Stimulated activated CD4-positive, alpha-beta T cell treated with anti-CD3 and anti-CD28 coated beads, Interleukin-12 subunit alpha, Interleukin-12 subunit beta, amount 100 ng/mL, for 48 hours (primary cell): Measurements from ENCODE around the gene SHPK.
"Not testable (repeated sequence)": the region's sequence is repeated elsewhere in the genome, so short reads cannot be mapped to it uniquely, and the experiment has no call there.

Experiments
- DNase-seq, 3 donors: peaks; one replicate each; pipeline ENCODE4 v3.0.0-alpha.2; 2020; ENCODE audit warnings: low read depth in 2 of 3, low spot score in 1 of 3

The SHPK gene

DNA sequence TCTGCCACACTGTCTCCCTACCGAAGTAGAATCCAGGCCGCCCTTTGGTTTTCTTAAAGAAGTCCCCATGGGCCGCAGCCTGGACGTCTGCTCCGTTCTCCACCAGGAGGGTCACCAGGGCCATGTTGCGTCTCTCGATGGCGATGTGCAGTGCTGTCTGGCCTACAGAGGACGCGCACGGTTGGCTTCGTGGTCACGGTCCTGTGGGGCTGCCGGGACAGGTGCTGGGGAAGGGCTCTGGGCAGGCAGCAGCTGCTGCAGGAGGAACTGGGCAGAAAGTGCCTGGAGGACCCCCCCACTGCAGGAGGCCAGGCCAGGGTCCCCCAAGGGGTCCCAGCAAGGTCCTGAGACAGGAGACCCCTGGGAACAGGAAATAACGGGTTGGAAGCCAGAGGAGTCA, 45.8 kb downstream of the SHPK start:
- no peak for DNase-seq

DNA sequence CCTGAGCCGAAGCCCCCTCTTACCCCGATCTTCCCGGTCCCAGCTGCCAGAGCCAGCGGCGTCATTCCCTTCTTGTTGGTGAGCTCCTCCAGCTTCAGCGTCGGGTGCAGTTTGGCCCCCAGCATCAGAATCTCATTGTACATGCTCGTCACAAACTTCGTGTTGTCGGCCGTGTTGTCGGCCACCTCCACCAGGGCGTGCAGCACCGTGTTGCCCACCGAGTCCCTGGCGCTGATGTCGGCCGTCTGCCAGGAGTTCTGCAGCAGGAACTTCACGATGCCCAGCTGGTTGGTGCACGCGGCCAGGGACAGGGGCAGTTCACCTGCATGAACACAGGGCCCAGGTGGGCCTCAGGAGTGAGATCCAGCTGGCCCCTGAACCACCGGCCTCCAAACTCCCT, 46.3 kb downstream of the SHPK start:
- no peak for DNase-seq

DNA sequence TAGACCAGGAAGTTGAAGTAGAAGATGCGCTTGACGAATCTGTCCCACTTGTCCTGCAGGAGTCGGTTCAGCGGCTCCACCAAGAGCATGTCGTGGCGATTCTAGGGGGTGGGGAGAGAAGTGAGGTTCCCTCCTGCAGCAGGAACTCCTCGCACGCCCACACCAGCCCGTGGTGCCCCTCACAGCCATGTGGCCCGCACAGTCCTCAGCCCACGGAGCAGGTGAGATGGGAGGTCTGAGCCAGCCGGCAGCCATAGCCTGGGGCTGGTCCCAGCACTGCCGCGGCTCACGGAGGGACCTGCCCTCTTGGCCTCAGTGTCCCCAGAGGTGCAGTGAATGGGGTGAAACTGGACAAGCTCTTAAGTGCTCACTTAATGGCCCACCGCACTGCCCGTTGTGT, 50.2 kb downstream of the SHPK start:
- no peak for DNase-seq

- no peak for DNase-seq
Observed at GRCh38 chr17:3583456-3583855, 52.6 kb downstream of the SHPK start.

DNA sequence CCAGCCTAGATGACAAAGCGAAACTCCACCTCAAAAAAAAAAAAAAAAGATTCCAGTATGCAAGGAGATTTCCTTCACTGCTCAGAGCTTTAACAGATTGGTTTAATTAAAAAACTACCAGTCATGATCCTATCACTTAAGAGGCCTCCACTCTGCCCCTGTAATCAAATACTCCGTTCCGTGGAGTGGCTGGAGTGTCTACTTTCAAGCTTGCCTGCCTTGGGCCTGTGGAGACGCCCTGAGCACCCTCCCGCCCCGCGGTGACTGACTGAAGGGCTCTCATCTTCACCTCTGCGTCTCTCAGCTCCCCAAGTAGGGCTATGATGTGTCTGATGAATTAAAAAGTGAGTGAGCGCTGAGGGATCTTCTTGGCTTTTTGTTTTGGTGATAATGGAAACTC, 53.1 kb downstream of the SHPK start:
- DNase-seq, result no peak

GRCh38 chr17:3578667-3579066, 57.4 kb downstream of the SHPK start:
- DNase-seq, result not testable (repeated sequence)

GRCh38 chr17:3576970-3577369, 59.1 kb downstream of the SHPK start:
- DNase-seq, result no peak

DNA sequence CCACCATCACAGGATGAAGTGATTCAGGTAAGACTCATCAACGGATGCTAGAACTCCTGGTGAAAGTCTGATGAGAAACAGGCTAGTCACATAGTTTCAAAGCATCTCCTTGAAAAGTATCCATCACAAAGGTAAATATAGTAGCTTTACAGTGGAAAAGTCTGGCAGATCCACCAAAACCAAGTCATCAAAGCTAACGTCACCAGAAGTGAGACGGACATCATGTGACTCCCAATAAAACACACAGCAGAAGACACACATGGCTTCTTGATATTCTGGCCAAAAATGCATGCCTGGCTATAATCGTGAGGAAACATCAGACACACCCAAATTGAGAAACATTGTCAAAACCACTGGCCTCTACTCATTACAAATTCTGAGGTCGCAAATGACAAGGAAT, 60.5 kb downstream of the SHPK start:
- DNase-seq, result no peak

DNA sequence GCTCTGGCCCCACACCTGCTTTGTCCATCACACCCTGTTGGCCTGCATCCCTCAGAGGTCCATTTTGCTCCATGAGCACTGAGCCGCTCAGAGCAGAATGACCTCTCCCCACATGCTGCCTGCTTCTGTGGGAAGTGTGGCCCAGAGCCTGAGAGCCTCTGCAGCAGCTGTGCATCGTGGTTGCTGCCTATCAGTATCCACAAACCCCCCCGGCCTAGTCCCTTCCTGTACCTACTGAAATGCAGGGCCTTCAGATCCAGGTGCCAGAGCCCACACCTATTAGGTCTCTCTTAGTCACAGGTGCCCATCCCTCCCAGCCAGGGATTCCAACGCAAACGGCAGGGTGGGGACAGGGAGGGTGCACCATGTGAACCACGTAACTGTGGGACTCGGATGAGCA, 61.8 kb downstream of the SHPK start:
- no peak for DNase-seq

DNA sequence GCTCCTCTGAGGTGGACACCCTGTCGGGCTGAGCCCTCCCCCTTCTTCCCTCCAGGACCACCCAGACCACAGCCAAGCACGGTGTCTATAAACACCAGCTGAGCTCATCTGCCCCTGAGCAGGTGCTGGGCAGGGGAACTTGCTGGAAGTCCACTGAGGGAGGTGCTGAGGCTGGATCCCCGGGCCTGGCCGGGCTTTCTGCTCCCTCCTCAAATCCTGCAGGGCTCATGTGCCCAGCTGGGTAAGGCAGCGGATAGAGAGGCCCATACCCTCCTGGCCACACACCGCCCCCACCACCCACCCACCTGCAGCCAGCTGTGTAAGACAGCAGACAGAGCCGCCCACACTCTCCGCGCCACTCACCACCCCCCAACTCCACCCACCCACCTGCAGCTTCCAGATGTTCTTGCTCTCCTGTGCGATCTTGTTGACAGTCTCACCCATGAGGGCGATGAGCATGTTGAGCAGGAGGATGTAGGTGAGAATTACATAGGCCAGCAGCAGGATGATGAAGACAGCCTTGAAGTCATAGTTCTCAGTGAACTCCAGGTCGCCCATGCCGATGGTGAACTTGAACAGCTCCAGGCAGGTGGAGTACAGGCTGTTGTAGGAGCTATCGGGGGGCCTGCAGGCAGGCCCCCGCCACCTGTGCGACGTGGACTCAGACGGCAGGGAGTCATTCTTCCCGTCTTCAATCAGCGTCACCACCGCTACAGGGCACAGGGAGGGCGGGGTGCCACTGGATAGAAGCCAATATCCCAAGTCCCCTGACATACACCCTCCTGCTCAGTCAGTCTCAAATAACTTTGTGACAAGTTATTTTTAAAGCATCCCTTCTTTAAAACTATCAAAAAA, 62.6 kb downstream of the SHPK start:
- DNase-seq, result no peak

DNA sequence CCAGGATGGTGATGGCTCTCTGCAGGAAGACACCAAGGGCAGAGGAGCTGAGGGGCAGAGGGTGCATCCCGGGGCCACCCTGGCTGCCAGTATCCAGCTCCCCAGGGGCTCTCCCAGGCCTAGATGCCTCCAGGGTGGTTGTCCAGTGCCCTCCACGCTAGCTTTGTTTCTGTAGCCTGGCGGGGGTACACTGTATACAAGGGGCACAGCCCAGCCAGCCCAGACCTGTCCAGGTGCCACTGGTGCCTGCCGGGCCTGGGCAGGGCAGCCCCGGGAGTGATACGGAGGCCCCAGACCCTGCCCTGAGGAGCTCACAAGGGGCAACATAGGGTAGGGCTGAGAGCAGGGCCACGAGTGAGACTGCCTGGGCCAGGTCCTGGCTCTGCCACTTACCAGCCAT, 63.8 kb downstream of the SHPK start:
- no peak for DNase-seq

DNA sequence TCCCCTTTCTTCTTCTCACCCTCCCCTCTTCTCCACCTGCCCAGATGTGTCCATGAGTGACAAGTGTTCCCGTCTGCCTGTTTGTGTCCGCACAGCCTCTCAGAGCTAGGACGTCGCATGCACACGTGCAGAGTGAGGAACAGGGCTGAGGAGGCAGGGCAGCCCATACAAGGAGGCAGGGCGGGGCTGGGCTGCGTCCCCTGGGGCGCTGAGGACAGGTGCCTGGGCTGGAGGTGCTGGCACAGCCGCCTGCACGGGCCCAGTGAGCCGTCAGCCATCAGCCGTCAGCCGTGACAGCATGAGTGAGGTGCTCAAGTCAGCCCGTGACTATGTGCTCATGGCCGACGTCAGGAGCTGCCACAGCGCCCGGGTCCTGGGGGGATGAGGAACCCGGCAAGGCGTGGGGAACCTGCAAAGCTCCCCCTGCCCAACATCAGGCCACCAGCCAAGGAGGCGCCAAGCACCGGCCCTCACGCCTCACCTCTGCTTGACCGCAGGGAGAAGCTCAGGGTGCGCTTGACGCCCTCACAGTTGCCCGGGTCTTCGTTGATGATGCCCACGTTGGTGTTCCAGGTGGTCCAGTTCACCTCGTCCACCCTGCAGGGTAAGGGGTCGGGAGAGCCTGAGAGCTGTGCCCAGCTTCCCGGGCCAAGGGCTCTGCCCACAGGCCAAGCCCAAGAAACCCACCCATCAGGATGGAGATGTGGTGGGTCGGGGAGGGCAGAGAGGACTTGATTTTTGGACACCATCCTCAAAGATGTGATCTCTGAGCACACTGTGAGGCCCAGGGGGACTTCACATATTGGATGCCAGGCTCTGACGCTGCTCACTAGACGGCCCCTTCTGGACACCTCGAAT, 64.8 kb downstream of the SHPK start:
- DNase-seq, result no peak

DNA sequence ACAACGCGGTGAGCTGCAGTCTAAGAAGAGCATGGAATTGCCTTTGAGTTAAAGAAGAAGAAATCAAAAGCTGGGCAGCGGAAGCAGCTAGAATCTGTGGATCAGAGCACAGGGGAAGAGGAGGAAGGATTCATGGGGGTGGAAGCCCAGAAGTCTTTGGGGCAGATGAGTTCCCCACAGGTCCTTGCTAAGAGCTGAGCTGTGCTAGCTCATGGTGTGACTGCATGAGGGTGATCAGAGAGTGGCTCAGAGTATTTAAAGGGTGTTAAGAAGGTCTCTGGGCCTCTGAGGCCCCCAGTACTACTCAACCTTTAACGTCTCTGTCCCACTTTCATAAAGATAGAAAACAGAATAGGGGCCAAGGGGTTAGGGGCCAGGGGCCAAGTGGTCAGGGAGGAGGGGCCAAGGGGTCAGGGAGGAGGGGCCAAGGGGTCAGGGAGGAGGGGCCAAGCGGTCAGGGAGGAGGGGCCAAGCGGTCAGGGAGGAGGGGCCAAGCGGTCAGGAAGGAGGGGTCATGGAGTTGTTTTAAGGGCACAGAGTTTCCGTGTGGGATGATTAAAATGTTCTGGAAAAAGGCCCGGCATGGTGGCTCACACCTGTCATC, 66.4 kb downstream of the SHPK start:
- DNase-seq, result no peak

- DNase-seq, result no peak
Observed at GRCh38 chr17:3566551-3566950, 69.5 kb downstream of the SHPK start.

- DNase-seq, result no peak
Observed at GRCh38 chr17:3565143-3565542, 70.9 kb downstream of the SHPK start.

DNA sequence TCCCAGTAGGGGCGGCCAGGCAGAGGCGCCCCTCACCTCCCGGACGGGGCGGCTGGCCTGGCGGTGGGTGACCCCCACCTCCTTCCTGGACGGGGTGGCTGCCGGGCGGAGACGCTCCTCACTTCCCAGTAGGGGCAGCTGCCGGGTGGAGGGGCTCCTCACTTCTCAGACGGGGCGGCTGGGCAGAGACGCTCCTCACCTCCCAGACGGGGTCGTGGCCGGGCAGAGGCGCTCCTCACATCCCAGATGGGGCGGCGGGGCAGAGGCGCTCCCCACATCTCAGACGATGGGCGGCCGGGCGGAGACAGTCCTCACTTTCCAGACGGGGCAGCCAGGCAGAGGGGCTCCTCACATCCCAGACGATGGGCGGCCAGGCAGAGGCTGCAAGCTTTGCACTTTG, 71.8 kb downstream of the SHPK start:
- DNase-seq, result not testable (repeated sequence)

GRCh38 chr17:3559270-3559645, 76.8 kb downstream of the SHPK start:
- DNase-seq, result no peak

DNA sequence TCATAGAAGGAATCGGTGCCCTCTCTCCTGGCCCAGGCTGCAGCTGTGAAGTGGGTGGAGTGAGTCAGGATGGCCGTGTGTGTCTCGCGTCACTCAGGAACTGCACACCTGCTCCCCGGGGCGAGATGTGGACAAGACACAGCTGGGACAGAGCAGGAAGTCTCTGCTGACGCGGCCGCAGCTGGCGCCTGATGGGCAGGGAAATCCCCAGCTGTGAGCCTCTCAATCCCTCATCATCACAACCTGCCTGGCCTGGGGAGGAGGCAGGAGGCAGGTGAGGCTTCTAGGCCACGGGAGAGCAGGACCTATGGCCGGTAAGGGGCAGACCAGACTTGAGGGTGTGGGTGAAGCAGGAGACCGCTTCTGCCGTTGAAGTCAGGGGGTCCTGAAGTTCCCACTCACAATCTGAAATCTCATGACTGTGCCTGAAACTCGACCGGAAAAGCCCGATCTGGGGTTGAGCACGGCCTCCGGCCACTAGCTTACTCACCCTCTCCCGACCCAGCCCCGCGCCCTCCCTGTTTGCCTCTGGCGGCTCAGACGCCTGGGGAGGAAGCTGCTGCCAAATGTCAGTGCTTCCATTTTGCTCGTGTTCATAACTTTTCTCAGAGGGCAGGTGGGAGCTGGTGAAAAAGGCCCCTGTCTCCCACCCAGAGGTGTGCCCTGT, 77.3 kb downstream of the SHPK start:
- DNase-seq, result peak; percentile 33 to 43 (median 36)
